ENCODE results near the gene PHF2.

DNA sequence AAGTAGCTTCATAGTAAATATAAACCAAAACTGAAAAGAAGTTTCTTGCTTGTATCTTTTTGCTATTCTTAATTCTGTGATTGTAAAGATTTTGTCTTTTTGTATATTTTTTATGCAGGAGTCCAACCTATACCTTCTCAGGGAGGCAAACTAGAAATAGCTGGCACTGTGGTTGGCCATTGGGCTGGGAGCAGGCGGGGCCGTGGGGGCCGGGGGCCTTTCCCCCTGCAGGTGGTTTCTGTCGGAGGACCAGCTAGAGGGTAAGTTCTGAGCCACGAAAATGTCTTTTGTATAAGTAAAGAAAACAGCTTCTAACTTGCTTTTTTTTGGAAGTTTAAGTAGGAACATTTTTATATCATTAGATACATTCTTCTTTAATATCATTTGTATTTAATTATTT lies 15.4 kb upstream of the PHF2 start:
- TF ChIP-seq POLR2A (IDR thresholded peaks at IDR 0.05; ENCODE audit: low read depth, low read length) (no peak), POLR2AphosphoS5 (IDR thresholded peaks at IDR 0.05; ENCODE audit: low read depth, low read length) (no peak)

Data from GM12892 (cell line).